ENCODE data around the gene ELK1.
"Not testable (repeated sequence)": the region's sequence is repeated elsewhere in the genome, so short reads cannot be mapped to it uniquely, and the experiment has no call there.

DNA sequence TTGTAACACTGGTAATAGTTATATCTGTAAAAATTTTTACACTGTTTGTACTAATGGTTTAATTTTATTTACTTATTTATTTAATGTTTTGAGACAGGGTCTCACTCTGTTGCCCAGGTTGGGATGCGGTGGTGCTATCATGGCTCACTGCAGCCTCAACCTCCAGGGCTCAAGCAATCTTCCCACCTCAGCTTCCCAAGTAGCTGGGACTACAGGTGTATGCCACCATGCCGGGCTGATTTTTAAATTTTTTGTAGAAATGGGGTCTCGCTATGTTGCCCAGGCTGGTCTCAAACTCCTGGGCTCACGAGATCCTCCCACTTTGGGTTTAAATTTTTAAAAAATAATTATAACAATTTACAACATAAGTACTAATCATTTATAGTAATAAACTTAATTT, 47.2 kb downstream of the ELK1 start:
- not testable (repeated sequence) for TF ChIP-seq EP300 (conservative IDR thresholded peaks at IDR 0.05; ENCODE audit: poor library complexity, severe bottlenecking); POLR2AphosphoS5 (IDR thresholded peaks at IDR 0.05); EZH2 (IDR thresholded peaks at IDR 0.05; ENCODE audit: borderline replicate concordance, insufficient read depth, low read length, poor library complexity, severe bottlenecking); TAF1 (IDR thresholded peaks at IDR 0.05; ENCODE audit: low read depth); MXI1 (conservative IDR thresholded peaks at IDR 0.05; ENCODE audit: poor library complexity, severe bottlenecking); SMC3 (conservative IDR thresholded peaks at IDR 0.05; ENCODE audit: poor library complexity)
- TF ChIP-seq, protein P1, sequence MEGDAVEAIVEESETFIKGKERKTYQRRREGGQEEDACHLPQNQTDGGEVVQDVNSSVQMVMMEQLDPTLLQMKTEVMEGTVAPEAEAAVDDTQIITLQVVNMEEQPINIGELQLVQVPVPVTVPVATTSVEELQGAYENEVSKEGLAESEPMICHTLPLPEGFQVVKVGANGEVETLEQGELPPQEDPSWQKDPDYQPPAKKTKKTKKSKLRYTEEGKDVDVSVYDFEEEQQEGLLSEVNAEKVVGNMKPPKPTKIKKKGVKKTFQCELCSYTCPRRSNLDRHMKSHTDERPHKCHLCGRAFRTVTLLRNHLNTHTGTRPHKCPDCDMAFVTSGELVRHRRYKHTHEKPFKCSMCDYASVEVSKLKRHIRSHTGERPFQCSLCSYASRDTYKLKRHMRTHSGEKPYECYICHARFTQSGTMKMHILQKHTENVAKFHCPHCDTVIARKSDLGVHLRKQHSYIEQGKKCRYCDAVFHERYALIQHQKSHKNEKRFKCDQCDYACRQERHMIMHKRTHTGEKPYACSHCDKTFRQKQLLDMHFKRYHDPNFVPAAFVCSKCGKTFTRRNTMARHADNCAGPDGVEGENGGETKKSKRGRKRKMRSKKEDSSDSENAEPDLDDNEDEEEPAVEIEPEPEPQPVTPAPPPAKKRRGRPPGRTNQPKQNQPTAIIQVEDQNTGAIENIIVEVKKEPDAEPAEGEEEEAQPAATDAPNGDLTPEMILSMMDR (IDR thresholded peaks at IDR 0.05; ENCODE audit: poor library complexity, severe bottlenecking), result not testable (repeated sequence)
- TF ChIP-seq, protein P2, sequence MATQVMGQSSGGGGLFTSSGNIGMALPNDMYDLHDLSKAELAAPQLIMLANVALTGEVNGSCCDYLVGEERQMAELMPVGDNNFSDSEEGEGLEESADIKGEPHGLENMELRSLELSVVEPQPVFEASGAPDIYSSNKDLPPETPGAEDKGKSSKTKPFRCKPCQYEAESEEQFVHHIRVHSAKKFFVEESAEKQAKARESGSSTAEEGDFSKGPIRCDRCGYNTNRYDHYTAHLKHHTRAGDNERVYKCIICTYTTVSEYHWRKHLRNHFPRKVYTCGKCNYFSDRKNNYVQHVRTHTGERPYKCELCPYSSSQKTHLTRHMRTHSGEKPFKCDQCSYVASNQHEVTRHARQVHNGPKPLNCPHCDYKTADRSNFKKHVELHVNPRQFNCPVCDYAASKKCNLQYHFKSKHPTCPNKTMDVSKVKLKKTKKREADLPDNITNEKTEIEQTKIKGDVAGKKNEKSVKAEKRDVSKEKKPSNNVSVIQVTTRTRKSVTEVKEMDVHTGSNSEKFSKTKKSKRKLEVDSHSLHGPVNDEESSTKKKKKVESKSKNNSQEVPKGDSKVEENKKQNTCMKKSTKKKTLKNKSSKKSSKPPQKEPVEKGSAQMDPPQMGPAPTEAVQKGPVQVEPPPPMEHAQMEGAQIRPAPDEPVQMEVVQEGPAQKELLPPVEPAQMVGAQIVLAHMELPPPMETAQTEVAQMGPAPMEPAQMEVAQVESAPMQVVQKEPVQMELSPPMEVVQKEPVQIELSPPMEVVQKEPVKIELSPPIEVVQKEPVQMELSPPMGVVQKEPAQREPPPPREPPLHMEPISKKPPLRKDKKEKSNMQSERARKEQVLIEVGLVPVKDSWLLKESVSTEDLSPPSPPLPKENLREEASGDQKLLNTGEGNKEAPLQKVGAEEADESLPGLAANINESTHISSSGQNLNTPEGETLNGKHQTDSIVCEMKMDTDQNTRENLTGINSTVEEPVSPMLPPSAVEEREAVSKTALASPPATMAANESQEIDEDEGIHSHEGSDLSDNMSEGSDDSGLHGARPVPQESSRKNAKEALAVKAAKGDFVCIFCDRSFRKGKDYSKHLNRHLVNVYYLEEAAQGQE (IDR thresholded peaks at IDR 0.05; ENCODE audit: borderline replicate concordance), result not testable (repeated sequence)

Measured in neural cell (in vitro differentiated cells).